ENCODE results near the gene GPANK1. TPM values are rescaled to one million over a fixed set of nuclear protein-coding genes. Genes with fewer than 3 reads are reported as not detected.
A peak's percentile ranks its signal among the peaks of the same experiment; 100 is the strongest.

GPANK1 gene
- total and polyA plus RNA-seq, 9 of the 15 experiments (the other 6 are each of a cell fraction or from before 2014, with no cell fraction given), result 32.2 to 111 (median 46.3) TPM

- TF ChIP-seq ZHX1 (conservative IDR thresholded peaks at IDR 0.05; ENCODE audit: low read length) (0 out of 2 replicates have a peak, but pooled peaks have one; percentile 20), ZNF354B (CRISPR knock-in tag; IDR thresholded peaks at IDR 0.05) (no peak), ZNF551 (CRISPR knock-in tag; IDR thresholded peaks at IDR 0.05) (no peak), BRCA1 (IDR thresholded peaks at IDR 0.05) (no peak), BRCA1 (CRISPR knock-in tag; IDR thresholded peaks at IDR 0.05) (no peak), BCL6 (CRISPR knock-in tag; IDR thresholded peaks at IDR 0.05) (no peak), COPS2 (conservative IDR thresholded peaks at IDR 0.05) (no peak), FOXK1 (CRISPR knock-in tag; IDR thresholded peaks at IDR 0.05; ENCODE audit: borderline replicate concordance) (no peak), ZNF197 (CRISPR knock-in tag; IDR thresholded peaks at IDR 0.05; ENCODE audit: low read depth) (no peak), TCF3 (CRISPR knock-in tag; IDR thresholded peaks at IDR 0.05) (no peak), SETDB1 (IDR thresholded peaks at IDR 0.05; ENCODE audit: low read length) (no peak), MITF (IDR thresholded peaks at IDR 0.05) (no peak), ZNF395 (CRISPR knock-in tag; IDR thresholded peaks at IDR 0.05) (peak; percentile 27), GTF2F1 (IDR thresholded peaks at IDR 0.05; ENCODE audit: low read depth, low read length) (no peak; the same call in 1 of the 2 replicates), ARID3A (IDR thresholded peaks at IDR 0.05; ENCODE audit: borderline replicate concordance, low read depth, low read length) (no peak), SAFB (IDR thresholded peaks at IDR 0.05; ENCODE audit: borderline replicate concordance, low read depth, low read length) (no peak), SMC3 (conservative IDR thresholded peaks at IDR 0.05; ENCODE audit: insufficient read depth, low read depth, low read length) (no peak), ZNF239 (CRISPR knock-in tag; IDR thresholded peaks at IDR 0.05) (0 out of 2 replicates have a peak, but pooled peaks have one; percentile 24), STAG1 (CRISPR knock-in tag; IDR thresholded peaks at IDR 0.05; ENCODE audit: borderline replicate concordance) (no peak), LARP7 (IDR thresholded peaks at IDR 0.05) (no peak), ADNP (tag; IDR thresholded peaks at IDR 0.05) (no peak), ZNF586 (CRISPR knock-in tag; conservative IDR thresholded peaks at IDR 0.05) (no peak)
These were observed 44.8 kb downstream of the GPANK1 start (continued) for GRCh38 chr6:31619805-31620585.
